Epithelial cell of esophagus (primary cell): Measurements from ENCODE around the gene TWIST1.

Source experiments
- DNase-seq: peaks from one replicate; pipeline ENCODE4 v3.0.0; 2010; ENCODE audit warnings: low read depth
- H3K4me3 ChIP-seq: 2 replicates; pipeline ENCODE4 v1.5.1; 2011; ENCODE audit warnings: mild to moderate bottlenecking, low read length, control low read depth
- TF ChIP-seq, protein P1 (sequence below): IDR thresholded peaks from 2 replicates; pipeline ENCODE4 v1.5.1; 2011; ENCODE audit warnings: low read depth, mild to moderate bottlenecking, low read length, control low read depth, inconsistent platforms; ENCODE audit not compliant: insufficient read depth; ENCODE audit errors: missing control alignments

Gene TWIST1

DNA sequence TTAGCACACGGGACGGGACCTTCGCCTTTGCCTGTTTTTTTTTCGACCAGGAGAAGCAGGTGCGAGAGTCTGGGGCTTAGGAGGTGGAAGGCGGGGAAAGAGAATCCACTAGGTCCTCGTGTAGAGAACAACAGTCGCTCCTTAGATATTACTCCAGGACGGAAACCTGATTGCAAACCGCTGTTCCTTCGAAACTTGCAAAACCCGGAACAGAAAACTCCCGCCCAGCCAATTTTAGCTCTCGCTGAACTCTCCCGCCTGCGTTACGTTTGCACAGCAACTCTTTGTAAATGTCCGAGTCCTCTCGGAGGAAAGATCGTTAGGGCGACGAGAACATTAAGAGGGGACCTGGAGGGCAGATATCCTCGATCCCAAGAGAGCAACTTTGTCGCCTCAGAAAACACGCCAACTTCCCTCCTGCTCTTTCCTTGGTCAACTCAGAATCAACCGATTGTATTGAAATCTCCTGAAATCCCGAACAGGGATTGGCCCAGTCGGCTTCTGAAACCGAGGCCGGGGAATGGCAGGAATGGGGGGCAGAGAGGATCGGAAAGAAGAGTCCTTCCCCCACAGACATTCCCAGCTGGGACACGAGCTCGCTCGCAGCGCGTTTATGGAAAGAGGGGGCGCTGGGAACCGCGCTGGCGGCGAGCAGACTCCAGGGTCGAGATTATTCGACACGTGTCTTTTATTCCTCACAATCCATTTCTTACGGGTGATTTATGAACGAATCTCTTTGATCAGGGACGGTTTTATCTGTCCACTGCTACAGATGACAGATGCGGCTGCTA, 9.9 kb downstream of the TWIST1 start:
- peak; percentile 54 for DNase-seq
- TF ChIP-seq, protein P1, sequence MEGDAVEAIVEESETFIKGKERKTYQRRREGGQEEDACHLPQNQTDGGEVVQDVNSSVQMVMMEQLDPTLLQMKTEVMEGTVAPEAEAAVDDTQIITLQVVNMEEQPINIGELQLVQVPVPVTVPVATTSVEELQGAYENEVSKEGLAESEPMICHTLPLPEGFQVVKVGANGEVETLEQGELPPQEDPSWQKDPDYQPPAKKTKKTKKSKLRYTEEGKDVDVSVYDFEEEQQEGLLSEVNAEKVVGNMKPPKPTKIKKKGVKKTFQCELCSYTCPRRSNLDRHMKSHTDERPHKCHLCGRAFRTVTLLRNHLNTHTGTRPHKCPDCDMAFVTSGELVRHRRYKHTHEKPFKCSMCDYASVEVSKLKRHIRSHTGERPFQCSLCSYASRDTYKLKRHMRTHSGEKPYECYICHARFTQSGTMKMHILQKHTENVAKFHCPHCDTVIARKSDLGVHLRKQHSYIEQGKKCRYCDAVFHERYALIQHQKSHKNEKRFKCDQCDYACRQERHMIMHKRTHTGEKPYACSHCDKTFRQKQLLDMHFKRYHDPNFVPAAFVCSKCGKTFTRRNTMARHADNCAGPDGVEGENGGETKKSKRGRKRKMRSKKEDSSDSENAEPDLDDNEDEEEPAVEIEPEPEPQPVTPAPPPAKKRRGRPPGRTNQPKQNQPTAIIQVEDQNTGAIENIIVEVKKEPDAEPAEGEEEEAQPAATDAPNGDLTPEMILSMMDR, result no peak
- H3K4me3 ChIP-seq, result peak overlapping the region; percentile 58

DNA sequence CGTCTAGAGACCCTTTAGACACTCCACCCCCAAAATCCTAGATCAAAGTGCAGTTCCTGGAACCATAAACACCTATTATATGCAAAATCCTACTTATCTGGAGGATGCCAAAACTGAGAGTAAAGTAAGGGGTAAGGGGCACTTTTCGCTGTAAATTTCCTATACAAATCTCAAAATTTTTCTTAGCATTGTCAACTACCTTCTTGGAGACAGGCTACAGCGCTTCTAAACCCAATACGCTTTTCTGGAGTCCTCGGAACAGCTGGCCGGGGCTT, 10.4 kb downstream of the TWIST1 start:
- no peak for DNase-seq
- peak overlapping the region; percentile 58 for H3K4me3 ChIP-seq
- TF ChIP-seq, protein P1, result no peak

DNA sequence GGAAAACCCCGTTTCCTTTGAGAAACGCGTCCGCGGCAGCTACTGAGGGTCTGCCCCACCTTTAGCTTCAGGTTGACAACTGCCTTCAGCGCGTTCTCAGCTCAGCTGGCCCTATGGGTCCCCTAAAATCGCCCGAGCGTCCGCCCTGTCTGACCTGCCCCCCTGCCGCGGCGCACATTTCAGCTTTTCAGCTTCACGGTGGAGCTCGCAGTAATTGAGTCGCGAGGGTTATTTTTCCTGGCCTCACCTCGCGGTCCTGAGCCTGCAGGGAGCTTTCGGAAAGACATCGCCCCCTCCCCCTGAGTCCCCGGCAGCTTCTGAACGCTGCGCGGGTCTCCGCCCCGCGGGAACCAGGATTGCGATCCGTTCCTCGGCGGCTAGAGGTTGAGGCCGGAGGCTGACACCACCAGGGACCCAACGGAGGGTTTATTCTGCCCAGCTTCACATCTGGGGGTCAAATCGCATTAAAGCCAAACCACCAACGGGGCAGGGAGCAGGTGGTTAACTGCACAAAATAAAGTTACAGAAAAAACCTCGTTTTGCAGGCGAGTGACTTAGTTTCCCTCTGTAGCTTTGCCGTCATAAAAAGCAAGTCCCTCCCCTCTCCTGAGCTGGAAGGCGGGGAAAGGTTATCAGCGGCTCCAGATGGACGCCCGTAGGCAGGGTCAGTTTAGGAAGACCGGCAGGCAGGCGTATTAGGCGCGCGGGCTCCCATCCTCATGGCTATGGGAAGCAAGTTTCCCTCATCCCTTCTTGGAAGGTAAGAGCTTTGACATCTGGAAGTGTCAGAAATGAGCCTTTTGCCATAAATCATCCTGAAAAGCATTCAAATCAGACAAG, 11.0 kb downstream of the TWIST1 start:
- no peak for DNase-seq
- TF ChIP-seq, protein P1, result no peak
- peak overlapping the region; percentile 58 for H3K4me3 ChIP-seq

DNA sequence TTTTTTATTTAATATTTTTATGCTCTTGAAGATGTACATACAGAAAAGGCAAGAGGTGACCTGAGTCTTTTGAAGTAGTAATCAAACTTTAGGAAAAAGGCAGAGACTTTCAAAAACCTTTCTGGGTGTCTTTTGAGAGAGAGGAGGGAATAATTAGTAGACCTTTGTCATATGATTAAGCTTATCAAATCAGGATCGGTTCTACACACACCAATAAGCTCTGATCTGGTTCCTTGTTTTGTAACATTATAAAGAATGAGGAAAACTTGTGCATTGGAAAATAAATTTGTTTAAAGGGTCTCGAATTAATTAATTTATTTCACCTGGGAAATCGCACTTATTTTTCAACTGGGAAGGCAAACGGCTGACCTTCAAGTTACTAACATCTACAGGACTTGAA, 11.9 kb downstream of the TWIST1 start:
- no peak for DNase-seq
- TF ChIP-seq, protein P1, result no peak
- H3K4me3 ChIP-seq, result no peak overlapping the region

DNA sequence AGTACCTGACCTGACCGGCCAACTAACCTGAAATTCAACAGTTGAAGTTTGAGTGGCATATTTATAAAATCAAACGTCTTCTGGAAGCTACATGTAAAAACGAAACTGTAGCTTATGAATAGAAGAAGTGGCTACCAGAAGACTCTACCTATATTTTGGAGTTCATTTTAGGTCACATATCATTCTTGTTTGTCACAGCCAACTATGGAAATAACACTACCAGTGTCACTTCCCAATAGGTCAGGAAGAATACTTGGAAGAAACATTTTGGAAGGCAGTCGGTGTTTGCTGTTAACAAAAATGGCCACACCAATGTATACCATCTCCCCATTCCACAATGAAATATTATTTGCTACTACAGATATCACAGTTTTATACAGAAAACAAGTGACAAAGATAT, 12.6 kb downstream of the TWIST1 start:
- TF ChIP-seq, protein P1, result no peak
- no peak for DNase-seq
- no peak overlapping the region for H3K4me3 ChIP-seq

DNA sequence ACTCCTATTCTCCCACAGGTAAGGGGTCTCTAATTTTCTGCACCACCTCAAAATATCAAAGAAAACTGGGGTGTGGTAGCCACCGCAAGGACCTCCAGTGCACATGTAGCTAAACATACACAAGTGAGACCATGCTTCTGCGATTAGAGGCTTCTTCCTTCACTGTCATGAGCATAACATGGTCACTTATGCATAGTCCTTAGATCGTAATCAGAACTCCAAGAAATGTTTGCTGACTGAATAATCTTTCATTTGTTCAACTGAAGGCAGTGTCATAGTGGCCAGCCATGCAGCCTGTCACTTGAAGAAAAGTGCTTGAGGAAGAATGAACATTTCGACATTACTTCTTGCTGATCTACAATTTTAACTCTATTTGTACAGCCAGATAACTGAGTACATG, 14.6 kb downstream of the TWIST1 start:
- DNase-seq, result no peak
- H3K4me3 ChIP-seq, result no peak overlapping the region
- TF ChIP-seq, protein P1, result no peak
